HG02588 (cell line): ENCODE measurements around the gene FZD8.

Experiments
- ATAC-seq: cut with Tn5 transposase; IDR thresholded peaks from one replicate; pipeline ENCODE4 v1.9.1; 2021; ENCODE audit warnings: mild to moderate bottlenecking, moderate library complexity; ENCODE audit not compliant: unreplicated experiment

FZD8 gene

DNA sequence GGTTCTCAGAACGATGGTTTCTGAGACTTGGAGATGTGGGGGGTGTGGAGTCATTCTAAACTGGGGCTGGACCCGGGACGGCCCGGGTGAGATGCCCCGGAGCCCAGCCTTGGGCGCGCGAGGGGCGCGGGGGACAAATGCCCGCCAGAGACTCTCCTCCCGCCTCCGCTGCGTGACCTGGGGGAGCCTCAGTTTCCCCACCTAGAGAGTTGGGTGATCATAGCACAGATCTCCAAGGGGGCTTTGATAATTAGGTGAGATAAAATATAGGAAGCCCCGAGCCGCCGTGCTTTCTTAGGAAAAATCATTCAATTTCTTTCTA, 658 bp upstream of the FZD8 start:
- no peak for ATAC-seq

GRCh38 chr10:35641676-35642034, 441 bp downstream of the FZD8 start:
- ATAC-seq: peak; percentile 19

- peak; percentile 29 for ATAC-seq
These were observed 983 bp downstream of the FZD8 start for GRCh38 chr10:35640951-35641675.

DNA sequence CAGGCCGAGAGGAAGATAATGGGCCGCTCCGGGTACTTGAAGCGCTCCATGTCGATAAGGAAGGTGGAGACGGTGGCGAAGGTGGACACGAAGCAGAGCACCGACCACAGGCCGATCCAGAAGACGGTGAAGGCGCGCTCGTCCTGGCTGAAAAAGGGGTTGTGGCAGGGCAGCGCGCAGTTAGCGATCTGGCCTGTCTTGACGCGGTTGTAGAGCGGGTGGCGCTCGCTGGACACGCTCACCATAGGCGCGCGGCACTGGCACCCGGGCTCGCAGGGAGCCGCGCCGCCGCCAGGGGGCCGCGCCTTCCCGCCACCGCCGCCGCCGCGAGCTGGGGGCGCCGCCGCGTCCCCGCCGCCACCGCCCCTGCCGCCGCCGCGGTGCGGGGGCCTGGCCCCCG, 1.6 kb downstream of the FZD8 start:
- peak; percentile 31 for ATAC-seq

- no peak for ATAC-seq
These were observed 2.2 kb downstream of the FZD8 start for GRCh38 chr10:35639728-35640401.

DNA sequence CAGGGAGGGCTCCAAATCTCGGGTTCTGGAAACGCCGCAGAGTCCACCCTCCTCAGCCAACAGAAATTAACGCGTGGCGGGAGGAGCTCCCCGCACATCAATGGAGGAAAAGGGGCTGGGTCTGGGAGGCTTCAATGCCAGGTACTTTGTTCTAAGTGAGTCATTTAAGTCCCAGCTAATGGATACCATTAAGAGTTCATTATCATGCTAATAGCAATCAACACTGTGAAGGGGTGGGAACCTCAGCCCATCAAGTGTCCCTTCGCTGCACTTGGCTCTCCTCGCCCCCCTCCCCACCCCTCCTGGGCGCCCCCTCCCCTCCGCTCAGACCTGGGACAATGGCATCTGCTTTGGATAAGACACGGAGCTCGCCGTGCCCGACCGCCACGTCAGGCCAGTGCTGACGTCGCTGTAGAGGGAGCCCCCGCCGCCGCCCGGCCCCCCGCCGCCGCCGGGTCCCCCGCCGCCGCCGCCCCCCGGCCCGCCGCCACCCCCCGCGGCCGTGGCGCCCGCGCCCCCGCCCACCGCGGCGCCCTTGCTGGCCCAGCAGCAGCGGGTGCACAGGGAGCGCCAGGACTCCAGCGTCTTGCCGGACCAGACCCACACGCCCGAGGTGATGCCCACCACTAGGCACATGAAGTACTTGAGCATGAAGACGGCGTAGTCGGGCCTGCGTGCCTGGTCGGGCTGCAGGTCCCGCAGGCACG, 2.9 kb downstream of the FZD8 start:
- no peak for ATAC-seq

DNA sequence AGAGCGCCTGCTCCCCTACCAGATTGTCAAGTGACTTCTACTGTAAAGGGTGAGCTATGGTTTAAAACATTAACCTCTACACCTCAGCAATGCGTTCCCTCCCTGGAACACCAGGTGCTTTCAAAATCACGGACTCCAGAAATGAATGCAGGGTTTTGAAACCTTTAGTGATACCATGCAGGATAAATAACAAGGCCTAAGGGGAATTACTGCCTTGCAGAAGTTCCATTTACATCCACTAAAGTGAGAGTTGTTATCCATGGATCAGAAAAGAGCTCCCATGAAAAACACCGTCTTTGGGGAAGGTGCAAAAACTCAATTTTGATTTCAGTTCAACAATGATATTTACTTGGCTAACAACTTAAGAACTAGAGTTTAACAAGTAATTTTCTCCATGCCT, 4.0 kb downstream of the FZD8 start:
- no peak for ATAC-seq

GRCh38 chr10:35637462-35637861, 4.6 kb downstream of the FZD8 start:
- no peak for ATAC-seq

DNA sequence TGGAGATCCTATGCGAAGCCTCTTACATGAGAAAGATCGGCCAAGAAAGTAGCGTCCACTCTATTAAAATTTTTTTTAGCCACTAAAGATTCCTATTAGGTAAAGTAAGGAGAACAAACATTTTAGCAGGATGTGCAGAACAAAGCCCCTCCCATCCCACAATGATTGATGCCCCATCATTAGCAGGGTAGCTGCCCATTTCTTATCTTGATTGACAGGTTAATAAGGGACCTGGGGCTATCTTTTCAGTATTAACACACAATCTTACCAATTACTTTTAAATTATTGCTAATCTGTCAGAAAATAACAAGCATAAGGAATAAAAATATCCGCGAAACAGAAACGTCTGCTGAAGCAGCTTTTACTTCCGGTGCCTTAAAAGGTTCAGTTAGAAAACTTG, 5.1 kb downstream of the FZD8 start:
- no peak for ATAC-seq

- peak; percentile 47 for ATAC-seq
These were observed 6.5 kb downstream of the FZD8 start for GRCh38 chr10:35635576-35635975.

GRCh38 chr10:35633006-35633980, 8.8 kb downstream of the FZD8 start:
- ATAC-seq: no peak

DNA sequence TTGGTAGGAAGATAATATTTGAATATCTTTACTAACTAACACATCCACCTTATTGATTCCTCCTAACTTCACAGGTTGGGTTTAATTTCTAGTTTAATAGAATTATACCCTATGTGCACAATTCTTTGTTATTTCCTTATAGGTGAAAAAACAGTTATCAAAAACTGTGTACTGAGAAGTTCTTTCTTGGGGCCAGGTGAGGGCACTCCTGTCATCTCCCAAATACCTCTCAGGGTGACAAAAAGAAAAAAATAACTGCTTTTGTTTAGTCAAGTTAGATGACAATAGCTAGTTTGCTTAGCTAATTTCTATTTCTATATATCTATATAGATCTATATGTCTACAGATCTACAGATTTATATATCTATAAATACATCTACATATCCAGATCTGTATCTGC, 10.1 kb downstream of the FZD8 start:
- no peak for ATAC-seq

DNA sequence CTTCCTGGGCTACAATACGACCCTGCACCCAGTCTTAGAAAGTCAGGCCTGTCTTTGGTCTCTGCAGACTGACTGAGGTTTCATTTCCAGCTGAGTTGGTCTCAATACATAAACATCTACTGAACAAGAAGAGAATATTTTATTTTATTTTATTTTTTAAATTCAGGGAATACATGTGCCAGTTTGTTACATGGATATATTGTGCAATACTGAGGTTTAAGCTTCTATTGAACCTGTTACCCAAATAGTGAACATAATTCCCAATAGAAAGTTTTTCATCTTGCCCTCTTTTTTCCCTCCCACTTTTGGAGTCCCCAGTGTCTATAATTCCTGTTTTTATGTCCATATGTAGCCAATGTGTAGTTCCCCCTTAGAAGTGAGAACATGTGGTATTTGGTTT, 10.7 kb downstream of the FZD8 start:
- no peak for ATAC-seq

DNA sequence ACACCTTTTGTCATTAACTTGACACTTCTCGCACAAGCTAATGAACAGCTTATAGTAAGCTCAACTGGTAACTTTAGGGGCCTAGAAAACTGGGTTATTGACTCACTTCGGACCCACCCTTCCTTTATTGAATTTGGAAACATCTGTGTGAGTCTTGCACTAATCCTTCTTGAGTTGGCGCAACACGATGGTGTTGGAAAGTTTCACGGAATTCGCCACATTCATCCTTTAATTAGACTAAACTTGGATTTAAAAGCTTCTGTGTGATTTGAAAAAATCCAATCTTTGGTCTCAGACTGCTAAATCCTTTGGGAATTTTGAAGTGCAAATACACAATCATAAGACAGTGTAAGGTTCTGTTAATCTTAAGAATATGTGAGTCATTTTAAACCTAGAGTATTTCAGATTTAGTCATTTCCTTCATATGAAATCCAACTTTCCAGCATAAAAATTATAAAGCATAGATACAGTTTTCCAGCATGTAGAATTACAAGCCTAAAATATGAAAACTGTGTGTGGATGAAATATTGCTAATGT, 15.1 kb downstream of the FZD8 start:
- no peak for ATAC-seq

GRCh38 chr10:35614312-35614711, 27.8 kb downstream of the FZD8 start:
- ATAC-seq: no peak

- no peak for ATAC-seq
These were observed 28.4 kb downstream of the FZD8 start for GRCh38 chr10:35613597-35614226.

DNA sequence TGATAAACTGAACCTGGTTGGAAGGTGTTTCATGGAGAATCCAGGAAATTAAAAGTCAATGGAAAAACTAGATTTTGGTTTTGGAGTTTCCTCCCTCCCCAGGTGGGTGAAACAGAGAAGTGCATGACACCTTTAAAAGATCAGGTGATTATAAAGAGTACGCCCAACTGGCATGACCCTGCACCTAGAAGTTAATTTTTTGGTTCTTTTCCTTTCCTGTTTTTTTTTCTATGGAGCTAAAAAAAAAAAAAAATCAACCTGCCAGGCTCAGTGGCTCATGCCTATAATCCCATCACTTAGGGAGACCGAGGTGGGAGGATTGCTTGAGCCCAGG, 29.0 kb downstream of the FZD8 start:
- ATAC-seq: no peak

DNA sequence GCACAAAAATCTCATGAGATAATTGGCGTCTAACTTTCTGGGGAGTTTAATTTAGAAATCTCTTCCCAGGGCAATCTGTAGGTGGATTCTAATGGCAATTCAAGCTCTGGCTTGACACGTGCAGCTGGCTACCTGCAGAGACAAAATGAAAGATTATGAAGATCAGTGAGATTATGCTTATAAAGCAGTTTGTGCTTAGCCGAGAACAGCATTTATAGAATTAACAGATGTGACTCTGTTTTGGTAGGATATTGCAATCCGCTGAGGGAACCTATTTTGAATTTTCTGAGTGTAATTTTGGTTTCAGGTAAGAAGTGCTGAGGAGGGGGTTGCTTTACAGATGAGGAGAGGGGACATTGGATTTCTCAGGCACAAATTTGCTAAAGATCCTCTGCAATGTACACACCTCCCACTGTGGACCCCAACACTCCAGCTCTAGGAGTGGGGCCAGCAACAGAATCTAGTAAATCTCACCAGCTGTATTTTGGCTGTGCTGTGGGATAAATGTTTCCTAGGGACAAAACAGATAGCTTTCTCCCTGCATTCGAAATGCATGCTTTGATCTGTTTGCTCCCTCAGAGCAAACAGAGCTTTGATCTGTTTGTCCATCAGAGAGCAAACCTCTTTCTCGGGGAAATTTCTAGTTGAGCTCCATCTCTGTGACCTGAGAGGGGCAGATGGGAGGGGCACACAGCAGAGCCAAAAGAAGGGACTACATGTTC, 29.6 kb downstream of the FZD8 start:
- ATAC-seq: no peak

DNA sequence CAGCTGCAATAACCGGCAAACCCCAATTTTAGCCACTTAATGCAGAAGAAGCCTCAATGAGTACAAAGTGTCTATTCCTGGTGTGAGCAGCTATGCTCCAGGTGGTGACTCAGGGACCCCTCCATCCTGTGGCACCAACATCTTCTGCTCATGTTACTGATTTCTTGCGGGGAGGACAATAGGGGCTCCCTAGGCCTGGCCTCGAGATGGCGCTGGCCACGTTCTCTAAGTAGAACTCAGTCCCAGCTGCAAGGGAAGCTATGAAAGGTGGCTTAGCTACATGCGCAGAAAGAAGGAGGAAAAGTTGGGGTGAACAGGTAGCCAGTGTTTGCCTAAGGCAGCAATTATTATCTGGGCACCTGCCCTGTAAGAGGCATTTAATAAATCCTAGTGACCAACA, 30.3 kb downstream of the FZD8 start:
- no peak for ATAC-seq

DNA sequence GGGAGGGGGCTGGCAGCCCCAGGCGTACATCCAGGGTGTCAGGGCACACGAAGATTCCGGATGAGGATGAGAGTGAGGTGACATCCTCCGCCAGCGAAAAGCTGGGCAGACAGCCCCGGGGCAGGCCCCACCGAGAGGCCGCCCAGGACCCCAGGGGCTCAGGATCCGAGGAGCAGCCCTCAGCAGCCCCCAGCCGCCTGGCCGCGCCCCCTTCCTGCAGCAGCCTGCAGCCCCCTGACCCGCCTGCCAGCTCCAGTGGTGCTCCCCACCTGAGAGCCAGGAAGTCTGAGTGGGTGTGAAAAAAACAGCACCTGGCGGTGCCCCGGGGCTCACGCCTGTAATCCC, 33.8 kb downstream of the FZD8 start:
- no peak for ATAC-seq
